ENCODE data around the gene SLC9A9. TPM values are rescaled to one million over a fixed set of nuclear protein-coding genes. Genes with fewer than 3 reads are reported as not detected.

Gene SLC9A9
- total RNA-seq, 1 donor from 2014 or later: 4.9 TPM

- TF ChIP-seq, protein P1, sequence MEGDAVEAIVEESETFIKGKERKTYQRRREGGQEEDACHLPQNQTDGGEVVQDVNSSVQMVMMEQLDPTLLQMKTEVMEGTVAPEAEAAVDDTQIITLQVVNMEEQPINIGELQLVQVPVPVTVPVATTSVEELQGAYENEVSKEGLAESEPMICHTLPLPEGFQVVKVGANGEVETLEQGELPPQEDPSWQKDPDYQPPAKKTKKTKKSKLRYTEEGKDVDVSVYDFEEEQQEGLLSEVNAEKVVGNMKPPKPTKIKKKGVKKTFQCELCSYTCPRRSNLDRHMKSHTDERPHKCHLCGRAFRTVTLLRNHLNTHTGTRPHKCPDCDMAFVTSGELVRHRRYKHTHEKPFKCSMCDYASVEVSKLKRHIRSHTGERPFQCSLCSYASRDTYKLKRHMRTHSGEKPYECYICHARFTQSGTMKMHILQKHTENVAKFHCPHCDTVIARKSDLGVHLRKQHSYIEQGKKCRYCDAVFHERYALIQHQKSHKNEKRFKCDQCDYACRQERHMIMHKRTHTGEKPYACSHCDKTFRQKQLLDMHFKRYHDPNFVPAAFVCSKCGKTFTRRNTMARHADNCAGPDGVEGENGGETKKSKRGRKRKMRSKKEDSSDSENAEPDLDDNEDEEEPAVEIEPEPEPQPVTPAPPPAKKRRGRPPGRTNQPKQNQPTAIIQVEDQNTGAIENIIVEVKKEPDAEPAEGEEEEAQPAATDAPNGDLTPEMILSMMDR (IDR thresholded peaks at IDR 0.05; ENCODE audit: borderline replicate concordance): no peak
- Histone ChIP-seq H3K27me3 (ENCODE audit: low read depth) (no peaks in the 10 kb centered on the region), H3K36me3 (no peaks in the 10 kb centered on the region), H3K9me3 (replicated peaks) (no peaks in the 10 kb centered on the region), H3K4me1 (no peaks in the 10 kb centered on the region), H3K4me3 (no peak overlapping the region), H3K27ac (replicated peaks) (no peak overlapping the region)
- no peak for DNase-seq
- intact Hi-C loops (cut with micrococcal nuclease): no loop called here
Measured at GRCh38 chr3:143650120-143650519, 198.1 kb downstream of the SLC9A9 start.

DNA sequence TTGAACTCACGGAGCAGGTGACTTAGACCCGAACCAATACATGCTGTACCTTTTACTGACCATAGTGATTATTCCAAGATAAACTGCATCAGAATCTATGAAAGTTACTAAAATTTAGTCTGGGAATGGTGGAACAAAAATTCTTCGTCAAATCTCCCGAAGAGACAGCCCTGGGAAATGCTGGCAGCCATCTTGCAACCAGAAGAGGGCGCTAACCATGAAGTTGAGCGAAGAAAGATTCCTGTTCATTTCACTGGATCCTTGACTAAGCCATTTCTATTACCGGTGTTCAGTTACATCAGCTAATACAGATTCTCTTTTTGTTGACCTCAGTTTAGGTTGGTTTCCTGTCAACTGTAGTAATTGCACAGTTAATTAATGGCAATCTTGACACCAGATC is 199.6 kb downstream of the SLC9A9 start:
- Histone ChIP-seq H3K4me1 (no peaks in the 10 kb centered on the region), H3K36me3 (no peaks in the 10 kb centered on the region), H3K27ac (replicated peaks) (no peak overlapping the region), H3K9me3 (replicated peaks) (no peaks in the 10 kb centered on the region), H3K27me3 (ENCODE audit: low read depth) (no peaks in the 10 kb centered on the region), H3K4me3 (no peak overlapping the region)
- DNase-seq: no peak
- TF ChIP-seq, protein P1 (IDR thresholded peaks at IDR 0.05; ENCODE audit: borderline replicate concordance): no peak
- intact Hi-C loops (cut with micrococcal nuclease): no loop called here

- TF ChIP-seq, protein P1 (IDR thresholded peaks at IDR 0.05; ENCODE audit: borderline replicate concordance): no peak
- H3K27ac ChIP-seq (replicated peaks): no peak overlapping the region
- no peaks in the 10 kb centered on the region for H3K4me1 ChIP-seq
- H3K36me3 ChIP-seq: no peaks in the 10 kb centered on the region
- H3K27me3 ChIP-seq (ENCODE audit: low read depth): no peaks in the 10 kb centered on the region
- intact Hi-C loops (cut with micrococcal nuclease): no loop called here
- no peak overlapping the region for H3K4me3 ChIP-seq
- no peak for DNase-seq
- no peaks in the 10 kb centered on the region for H3K9me3 ChIP-seq (replicated peaks)
Measured at GRCh38 chr3:143648218-143648617, 200.1 kb downstream of the SLC9A9 start.

DNA sequence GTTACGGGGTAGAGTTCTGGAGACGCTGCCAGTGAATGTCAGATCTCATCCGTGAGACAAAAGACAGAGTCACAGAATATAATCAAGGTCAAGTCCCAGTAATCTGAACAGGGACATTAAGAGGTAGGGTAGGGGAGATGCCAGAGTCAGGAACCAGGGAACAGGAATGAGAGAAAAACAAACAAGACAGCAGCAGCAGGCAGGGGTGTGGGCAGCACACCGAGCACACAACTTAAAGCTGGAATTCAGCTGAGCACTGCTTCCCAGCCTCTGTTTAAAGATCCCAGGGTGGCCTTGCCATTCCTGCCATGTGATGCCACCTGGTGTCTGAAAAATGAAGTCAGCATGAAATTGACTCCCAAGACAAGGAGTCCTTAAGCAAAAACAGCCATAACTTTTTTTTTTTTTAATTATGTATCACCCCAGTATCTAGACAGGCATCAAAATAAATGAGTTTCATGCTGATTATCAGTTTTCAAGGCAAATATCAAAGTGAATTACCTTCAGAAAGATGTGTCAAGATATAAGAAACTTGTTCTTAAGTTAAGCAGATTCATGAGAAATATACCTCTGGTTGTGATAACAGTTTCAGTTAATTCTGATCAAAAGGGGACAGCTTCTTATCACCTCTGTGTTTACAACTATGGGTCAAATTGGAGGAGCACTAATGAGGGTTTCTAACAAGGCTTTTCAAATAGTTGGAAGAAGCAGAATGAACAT is 203.7 kb downstream of the SLC9A9 start:
- no peaks in the 10 kb centered on the region for H3K27me3 ChIP-seq (ENCODE audit: low read depth)
- H3K9me3 ChIP-seq (replicated peaks): peaks cover 1% of the 10 kb centered on the region
- intact Hi-C loops (cut with micrococcal nuclease): no loop called here
- TF ChIP-seq, protein P1 (IDR thresholded peaks at IDR 0.05; ENCODE audit: borderline replicate concordance): peak; percentile 66
- H3K27ac ChIP-seq (replicated peaks): no peak overlapping the region
- H3K4me3 ChIP-seq: no peak overlapping the region
- H3K36me3 ChIP-seq: no peaks in the 10 kb centered on the region
- no peaks in the 10 kb centered on the region for H3K4me1 ChIP-seq
- no peak for DNase-seq

DNA sequence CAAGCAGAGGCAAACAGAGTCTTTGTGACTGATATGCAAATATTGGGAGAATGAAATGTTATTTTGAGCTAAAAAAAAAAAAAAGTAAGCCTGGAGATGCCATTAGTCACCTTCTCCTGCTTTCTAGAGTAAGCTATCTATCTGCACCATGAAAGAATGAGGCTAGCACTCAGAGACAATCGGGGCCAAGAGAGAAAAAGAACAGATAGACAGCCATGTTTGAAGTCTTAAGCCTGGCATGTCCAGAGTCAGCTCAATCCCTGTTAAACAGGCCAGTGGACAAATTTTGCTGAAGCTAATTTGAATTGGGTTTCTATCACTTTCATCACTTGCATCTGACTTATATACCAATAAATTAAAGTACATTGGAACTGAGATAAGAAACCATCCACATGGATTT is 204.4 kb downstream of the SLC9A9 start:
- H3K27ac ChIP-seq (replicated peaks): no peak overlapping the region
- H3K36me3 ChIP-seq: no peaks in the 10 kb centered on the region
- intact Hi-C loops (cut with micrococcal nuclease): no loop called here
- no peaks in the 10 kb centered on the region for H3K4me1 ChIP-seq
- no peaks in the 10 kb centered on the region for H3K27me3 ChIP-seq (ENCODE audit: low read depth)
- H3K4me3 ChIP-seq: no peak overlapping the region
- DNase-seq: no peak
- TF ChIP-seq, protein P1 (IDR thresholded peaks at IDR 0.05; ENCODE audit: borderline replicate concordance): no peak
- peaks cover 8% of the 10 kb centered on the region for H3K9me3 ChIP-seq (replicated peaks)

All from left ventricle myocardium inferior (tissue), 1 donor.